Mucosa of rectum (tissue), 2 donors: ENCODE results near the gene VAMP1.
"Not testable (repeated sequence)": the region's sequence is repeated elsewhere in the genome, so short reads cannot be mapped to it uniquely, and the experiment has no call there.

Experiments
- H3K27ac ChIP-seq, 2 donors: one replicate each; pipeline ENCODE4 v1.7.0; 2013; ENCODE audit warnings: inconsistent platforms in 2 of 2, low read depth in 2 of 2, low read length in 2 of 2
- H3K27me3 ChIP-seq, 2 donors: one replicate each; pipeline ENCODE4 v1.7.0; 2013; ENCODE audit warnings: low read length in 2 of 2; ENCODE audit not compliant: control insufficient read depth in 2 of 2, insufficient read depth in 2 of 2
- H3K36me3 ChIP-seq, 2 donors: one replicate each; pipeline ENCODE4 v1.7.0; 2013; ENCODE audit warnings: low read length in 2 of 2; ENCODE audit not compliant: control insufficient read depth in 2 of 2, insufficient read depth in 2 of 2
- H3K4me1 ChIP-seq, 2 donors: one replicate each; pipeline ENCODE4 v1.7.0; 2013; ENCODE audit warnings: low read length in 2 of 2, mild to moderate bottlenecking in 1 of 2; ENCODE audit not compliant: control insufficient read depth in 2 of 2, insufficient read depth in 2 of 2
- H3K4me3 ChIP-seq, 2 donors: one replicate each; pipeline ENCODE4 v1.7.0; 2013; ENCODE audit warnings: low read length in 2 of 2
- H3K9ac ChIP-seq, 2 donors: one replicate each; pipeline ENCODE4 v1.7.0; 2013; ENCODE audit warnings: low read length in 2 of 2, low read depth in 1 of 2, mild to moderate bottlenecking in 1 of 2
- H3K9me3 ChIP-seq, 2 donors: one replicate each; pipeline ENCODE4 v1.7.0; 2013; ENCODE audit warnings: low read length in 2 of 2; ENCODE audit not compliant: control insufficient read depth in 2 of 2
- donor health status: healthy.
- donor health status: Normal muscosa, but diverticular disease.

The VAMP1 gene

DNA sequence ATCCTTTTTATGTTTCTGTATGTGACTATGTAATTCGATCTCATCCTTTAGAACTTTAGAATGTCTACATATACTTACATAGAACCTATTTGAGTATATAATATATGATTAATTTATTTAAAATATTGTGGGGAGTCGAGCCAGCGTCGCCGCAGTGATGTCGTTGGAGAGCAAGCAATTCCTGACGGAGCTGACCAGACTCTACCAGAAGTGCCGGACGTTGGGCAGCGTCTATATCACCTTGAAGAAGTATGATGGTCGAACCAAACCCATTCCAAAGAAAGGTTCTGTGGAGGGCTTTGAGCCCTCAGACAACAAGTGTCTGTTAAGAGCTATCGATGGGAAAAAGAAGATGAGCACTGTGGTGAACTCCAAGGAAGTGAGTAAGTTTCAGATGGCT, 32.1 kb downstream of the VAMP1 start:
- H3K9ac ChIP-seq: no peak overlapping the region
- H3K27me3 ChIP-seq: no peaks in the 10 kb centered on the region
- H3K4me1 ChIP-seq: no peaks in the 10 kb centered on the region
- no peak overlapping the region for H3K4me3 ChIP-seq
- no peak overlapping the region for H3K27ac ChIP-seq
- no peaks in the 10 kb centered on the region for H3K36me3 ChIP-seq
- no peaks in the 10 kb centered on the region for H3K9me3 ChIP-seq

DNA sequence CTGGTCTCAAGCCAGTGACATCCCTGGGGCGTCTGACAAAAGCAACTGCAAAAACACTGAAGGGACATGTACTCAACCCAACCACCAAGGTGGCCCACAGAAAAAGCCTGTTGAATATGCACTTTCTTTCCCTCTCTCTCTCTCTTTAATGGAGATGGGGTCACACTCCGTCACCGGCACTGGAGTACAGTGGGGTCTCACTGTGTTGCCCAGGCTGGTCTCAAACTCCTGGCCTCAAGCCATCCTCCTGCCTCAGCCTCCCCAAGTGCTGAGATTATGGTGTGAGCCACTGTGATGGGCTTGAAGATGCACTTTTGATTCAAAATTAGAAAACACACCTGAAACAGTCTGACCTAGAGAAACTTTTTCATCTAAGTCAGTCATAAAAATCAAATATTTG, 32.9 kb downstream of the VAMP1 start:
- H3K36me3 ChIP-seq: no peaks in the 10 kb centered on the region

DNA sequence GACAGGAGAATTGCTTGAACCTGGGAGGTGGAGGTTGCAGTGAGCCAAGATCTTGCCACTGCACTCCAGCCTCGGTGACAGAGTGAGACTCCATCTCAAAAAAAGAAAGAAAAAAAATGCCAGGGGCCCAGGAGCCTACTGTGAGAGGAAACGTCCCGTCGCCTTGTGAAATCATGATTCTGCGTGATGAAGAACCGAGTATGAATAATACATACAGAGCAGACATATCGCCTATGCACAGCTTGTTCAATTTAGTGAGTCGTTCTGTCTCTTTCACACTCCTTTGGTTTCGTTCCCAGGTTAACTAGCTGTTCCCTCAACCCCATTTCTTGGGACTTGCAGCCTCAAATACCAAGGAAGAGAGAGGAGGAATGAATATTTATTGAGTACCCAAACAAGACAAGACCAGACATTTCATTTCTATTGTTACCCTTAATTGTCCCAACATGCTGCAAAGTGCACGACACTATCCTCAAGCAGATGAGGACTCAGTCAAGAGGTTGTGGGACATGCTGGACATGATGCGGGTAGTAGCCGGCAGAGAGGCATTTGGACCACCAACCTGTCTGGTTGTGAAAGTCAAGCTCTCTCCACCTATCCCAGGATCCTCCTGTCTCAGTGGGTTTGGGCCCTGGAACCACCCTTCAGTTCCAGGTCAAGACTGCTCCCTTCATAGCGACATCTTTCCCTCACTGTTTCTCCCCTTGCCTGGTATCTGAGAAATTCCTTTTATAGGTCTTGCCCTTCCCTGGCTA, 34.3 kb downstream of the VAMP1 start:
- Histone ChIP-seq H3K9me3 (no peaks in the 10 kb centered on the region), H3K27ac (no peak overlapping the region), H3K9ac (no peak overlapping the region), H3K4me1 (peaks cover 0 to 4% of the 10 kb centered on the region in 2 donors), H3K27me3 (no peaks in the 10 kb centered on the region), H3K4me3 (no peak overlapping the region), H3K36me3 (no peaks in the 10 kb centered on the region)

More for the DNA sequence above, 32.9 kb downstream of the VAMP1 start:
- Histone ChIP-seq H3K4me1 (no peaks in the 10 kb centered on the region), H3K9ac (no peak overlapping the region), H3K9me3 (no peaks in the 10 kb centered on the region), H3K27me3 (no peaks in the 10 kb centered on the region), H3K27ac (no peak overlapping the region), H3K4me3 (no peak overlapping the region)

DNA sequence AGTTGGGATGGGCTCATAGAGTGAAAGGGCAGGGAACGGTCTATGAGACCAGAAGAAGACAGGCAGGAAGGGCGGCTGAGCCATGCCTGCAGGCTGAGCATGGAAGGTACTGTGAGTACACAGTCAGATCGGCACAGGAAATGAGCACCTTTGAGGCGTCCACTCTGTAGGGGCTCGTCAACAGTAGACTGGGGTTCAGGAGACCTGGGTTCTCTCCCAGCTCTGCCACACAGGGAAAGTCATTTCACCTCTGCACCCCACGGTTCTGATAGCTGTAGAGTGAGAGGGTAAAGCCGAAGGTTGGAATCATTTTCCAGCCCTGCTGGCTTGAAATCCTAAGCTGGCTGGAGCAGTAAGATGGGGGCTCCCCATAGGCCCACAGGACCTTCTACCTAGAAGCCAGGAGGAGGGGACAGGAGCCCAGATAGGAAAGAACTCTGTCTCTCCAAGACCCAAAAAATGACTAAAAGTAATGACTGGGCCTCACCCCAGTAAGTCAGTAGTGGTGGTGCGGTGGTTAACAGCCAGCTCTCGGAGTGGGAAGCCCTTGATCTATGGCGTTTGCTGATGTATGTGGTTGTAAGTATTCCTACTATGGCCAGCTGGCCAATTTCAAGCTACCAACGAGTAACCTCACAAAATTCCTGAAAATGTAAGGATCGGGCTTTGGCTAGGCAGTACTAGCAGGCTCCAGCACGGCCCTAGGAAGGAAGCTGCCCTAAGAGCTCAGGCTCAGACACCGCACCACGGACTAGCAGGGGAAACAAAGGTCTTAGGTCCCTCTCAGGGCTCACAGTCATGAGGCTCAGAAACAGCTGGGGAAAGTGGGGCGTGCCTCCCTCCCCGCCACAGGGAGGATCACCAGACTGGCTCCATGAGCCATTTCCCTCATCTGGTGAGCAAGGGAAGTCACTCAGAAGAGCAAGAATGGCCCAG, 36.0 kb downstream of the VAMP1 start:
- Histone ChIP-seq H3K9ac (no peak overlapping the region), H3K4me3 (no peak overlapping the region), H3K36me3 (no peaks in the 10 kb centered on the region), H3K27ac (no peak overlapping the region), H3K9me3 (no peaks in the 10 kb centered on the region), H3K27me3 (no peaks in the 10 kb centered on the region), H3K4me1 (peaks cover 9 to 15% of the 10 kb centered on the region in 2 donors)

DNA sequence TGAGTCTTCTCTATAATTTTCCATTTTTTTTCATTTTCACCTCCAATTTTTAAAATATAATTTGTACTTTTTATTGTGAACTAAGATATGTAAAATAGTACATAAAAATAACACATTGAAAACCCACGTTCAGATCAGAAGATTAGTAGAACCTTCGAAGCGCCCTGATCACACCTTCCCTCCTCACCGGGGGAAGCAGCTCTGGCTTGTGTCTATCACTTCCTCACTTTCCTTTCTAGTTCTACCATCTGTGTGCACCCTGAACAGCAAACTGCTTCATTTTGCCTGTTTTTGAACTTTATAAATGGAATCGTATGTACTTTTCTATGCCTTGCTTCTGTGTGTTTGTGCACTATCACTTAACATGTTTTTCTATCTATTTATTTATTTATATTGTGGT, 37.5 kb downstream of the VAMP1 start:
- H3K4me1 ChIP-seq: peaks cover 9 to 15% of the 10 kb centered on the region in 2 donors
- H3K9me3 ChIP-seq: no peaks in the 10 kb centered on the region
- H3K4me3 ChIP-seq: no peak overlapping the region
- H3K9ac ChIP-seq: no peak overlapping the region
- H3K27ac ChIP-seq: no peak overlapping the region
- H3K36me3 ChIP-seq: no peaks in the 10 kb centered on the region
- H3K27me3 ChIP-seq: no peaks in the 10 kb centered on the region

DNA sequence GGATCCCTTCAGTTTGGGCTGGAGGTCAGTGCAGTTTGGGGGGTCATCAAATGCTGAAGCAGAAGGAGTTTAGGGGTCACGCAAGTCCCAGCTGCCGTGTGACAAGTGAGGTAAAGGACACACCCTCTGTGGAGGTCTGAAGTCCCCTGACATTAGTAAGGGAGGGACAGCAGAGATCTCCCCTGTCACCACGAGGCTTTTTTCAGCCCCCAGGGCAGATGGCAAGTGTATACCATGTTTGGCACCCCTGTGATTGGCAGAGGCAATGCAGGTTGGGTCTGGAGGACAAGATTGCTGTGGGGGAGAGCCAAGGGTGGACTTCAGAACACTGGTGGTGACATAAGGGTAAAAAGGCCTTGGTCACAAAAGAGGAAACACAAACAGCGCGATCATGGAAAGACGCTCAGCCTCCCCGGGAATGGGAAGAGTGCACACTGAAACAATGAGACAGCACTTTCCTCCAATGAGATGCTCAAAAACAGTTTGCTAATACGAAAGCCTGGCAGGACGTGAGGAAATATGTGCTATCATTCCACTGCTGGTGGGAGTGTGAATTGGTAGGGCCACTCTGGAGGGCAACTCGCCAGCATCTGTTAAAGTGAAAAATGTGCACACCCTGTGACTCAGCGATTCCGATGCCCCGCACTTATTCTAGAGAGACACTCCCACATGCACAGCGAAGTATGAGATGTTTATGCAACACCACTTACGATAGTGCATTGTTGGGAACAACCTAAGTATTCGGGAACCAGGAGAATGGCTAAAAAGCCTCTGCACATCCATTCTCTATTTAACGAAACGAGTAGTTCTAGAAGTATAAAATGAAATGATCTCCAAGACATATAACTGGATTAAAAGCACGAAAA, 40.1 kb downstream of the VAMP1 start:
- Histone ChIP-seq H3K27me3 (no peaks in the 10 kb centered on the region), H3K9ac (peak overlapping the region in 1 of 2 donors; percentile 39), H3K9me3 (no peaks in the 10 kb centered on the region), H3K4me1 (peaks cover 9 to 15% of the 10 kb centered on the region in 2 donors), H3K4me3 (peak overlapping the region; percentile 15 to 66), H3K36me3 (no peaks in the 10 kb centered on the region), H3K27ac (peak overlapping the region; percentile 69 to 70)

DNA sequence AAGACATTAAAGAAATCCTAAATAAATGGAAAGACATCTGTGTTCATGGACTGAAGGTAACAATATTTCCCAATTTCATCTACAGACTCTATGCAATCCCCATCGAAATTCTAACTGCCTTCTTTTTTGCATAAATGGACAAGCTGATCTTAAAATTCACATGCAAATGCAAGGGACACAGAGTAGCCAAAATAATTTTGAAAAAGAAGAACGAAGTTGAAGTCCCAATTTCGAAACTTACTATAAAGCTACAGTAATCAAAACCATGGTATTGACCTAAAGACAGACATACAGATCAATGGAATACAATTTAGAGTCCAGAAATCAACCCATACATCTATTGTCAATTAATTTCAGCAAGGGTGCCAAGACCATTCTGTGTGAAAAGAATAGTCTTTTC, 42.2 kb downstream of the VAMP1 start:
- Histone ChIP-seq H3K9ac (no peak overlapping the region), H3K4me3 (no peak overlapping the region), H3K27ac (peak overlapping the region in 1 of 2 donors; percentile 79), H3K27me3 (no peaks in the 10 kb centered on the region), H3K9me3 (no peaks in the 10 kb centered on the region), H3K4me1 (peaks cover 17 to 21% of the 10 kb centered on the region in 2 donors), H3K36me3 (no peaks in the 10 kb centered on the region)

DNA sequence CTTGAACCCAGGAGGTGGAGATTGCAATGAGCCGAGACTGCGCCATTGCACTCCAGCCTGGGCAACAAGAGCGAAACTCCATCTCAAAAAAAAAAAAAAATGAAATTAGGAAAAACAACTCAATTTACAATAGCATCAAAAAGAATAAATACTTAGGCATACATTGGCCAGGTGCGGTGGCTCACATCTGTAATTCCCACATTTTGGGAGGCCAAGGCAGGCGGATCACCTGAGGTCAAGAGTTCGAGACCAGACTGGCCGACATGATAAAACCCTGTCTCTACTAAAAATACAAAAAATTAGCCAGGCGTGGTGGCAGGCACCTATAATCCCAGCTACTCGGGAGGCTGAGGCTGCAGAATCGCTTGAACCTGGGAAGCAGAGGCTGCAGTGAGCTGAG, 42.7 kb downstream of the VAMP1 start:
- H3K27ac ChIP-seq: peak overlapping the region in 1 of 2 donors; percentile 79
- not testable (repeated sequence) for H3K9ac ChIP-seq, H3K27me3 ChIP-seq, H3K9me3 ChIP-seq, H3K4me3 ChIP-seq, H3K36me3 ChIP-seq
- H3K4me1 ChIP-seq: peaks cover 17 to 21% of the 10 kb centered on the region in 2 donors

DNA sequence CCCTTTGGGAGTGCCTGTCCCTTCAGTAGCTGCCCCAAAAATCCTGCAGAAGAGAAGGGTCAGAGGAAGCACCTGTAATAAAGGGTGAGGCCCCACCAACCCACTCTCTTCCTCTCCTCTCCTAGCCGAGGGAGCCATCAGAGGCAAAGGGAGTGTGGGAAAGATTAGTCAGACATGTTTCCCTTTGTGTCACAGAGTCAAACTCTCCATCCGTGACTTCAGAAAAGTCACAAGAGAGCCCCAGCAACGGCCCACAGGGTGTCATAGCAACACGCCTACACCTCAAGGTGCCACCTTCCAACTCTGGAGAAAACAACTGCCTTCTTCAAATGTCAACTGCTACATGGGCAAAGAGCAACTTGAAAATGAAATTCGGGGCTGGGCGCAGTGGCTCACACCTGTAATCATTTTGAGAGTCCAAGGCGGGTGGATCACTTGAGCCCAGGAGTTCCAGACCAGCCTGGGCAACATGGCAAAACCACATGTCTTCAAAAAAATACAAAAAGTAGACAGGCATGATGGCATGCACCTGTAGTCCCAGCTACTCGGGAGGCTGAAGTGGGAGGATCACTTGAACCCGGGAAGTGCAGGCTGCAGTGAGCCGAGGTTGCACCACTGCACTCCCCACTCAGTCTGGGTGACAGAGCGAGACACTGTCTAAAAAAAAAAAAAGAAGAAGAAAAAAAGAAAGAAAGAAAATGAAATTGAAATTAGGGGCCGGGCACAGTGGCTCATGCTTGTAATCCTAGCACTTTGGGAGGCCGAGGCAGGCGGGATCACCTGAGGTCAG, 43.4 kb downstream of the VAMP1 start:
- Histone ChIP-seq H3K27me3 (no peaks in the 10 kb centered on the region), H3K9ac (peak overlapping the region in 1 of 2 donors; percentile 1), H3K4me3 (no peak overlapping the region), H3K4me1 (peaks cover 17 to 21% of the 10 kb centered on the region in 2 donors), H3K9me3 (no peaks in the 10 kb centered on the region), H3K36me3 (no peaks in the 10 kb centered on the region), H3K27ac (peak overlapping the region; percentile 52 to 79)
